Ecto neural progenitor cell (in vitro differentiated cells): ENCODE results near the gene SH3RF1.
"Not testable (repeated sequence)": the region's sequence is repeated elsewhere in the genome, so short reads cannot be mapped to it uniquely, and the experiment has no call there.

Source experiments
- DNase-seq: peaks from one replicate; pipeline ENCODE4 v3.0.0-alpha.2; 2018; ENCODE audit warnings: low spot score

SH3RF1 gene

DNA sequence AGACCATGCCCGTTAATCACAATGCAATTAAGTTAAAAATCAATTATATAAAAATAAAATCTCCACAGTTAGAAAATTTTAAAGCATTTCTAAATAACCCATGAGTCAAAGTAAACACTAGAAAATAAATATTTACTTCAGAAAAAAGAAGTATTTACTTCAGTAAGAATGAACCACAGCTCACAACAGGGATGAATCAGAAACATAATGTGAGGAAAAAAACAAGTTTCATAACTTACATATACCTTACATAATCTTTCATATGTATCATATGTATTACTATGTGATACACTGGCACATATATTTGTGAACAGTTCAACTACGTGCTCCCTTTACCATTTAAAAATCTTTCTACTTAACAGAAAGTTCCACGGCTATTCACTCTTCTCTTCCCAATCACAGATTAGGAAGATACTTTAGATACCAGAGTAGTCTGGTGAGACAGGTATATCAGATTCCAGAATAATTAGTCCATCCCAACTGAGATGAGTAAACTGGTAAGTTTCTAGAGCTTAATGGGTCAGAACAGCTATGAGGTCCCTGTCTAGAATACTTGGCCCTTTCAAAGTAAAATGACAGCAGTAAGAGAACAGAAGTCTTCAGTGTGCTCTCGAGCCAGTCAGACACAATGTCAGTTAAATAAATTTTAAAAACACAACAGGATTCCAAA is 70.3 kb downstream of the SH3RF1 start:
- DNase-seq = no peak

DNA sequence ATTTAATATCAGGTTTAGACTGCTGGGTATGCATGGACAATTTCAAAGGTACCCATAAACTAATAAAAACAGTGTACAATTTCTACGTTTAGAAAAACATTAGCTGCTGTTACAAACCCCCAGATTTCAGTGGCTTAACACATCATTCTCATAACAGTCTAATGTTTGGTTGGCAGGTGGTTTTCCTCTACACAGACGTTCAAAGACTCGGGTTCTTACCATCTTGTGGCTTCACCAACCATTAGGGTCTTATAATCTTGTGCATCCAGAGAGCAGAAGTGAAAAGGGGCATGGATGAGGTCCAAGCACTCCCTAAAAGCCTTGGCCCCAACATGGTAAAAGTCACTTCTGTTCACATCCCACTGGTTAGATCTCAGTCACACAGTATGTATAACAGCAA is 71.6 kb downstream of the SH3RF1 start:
- DNase-seq = no peak

DNA sequence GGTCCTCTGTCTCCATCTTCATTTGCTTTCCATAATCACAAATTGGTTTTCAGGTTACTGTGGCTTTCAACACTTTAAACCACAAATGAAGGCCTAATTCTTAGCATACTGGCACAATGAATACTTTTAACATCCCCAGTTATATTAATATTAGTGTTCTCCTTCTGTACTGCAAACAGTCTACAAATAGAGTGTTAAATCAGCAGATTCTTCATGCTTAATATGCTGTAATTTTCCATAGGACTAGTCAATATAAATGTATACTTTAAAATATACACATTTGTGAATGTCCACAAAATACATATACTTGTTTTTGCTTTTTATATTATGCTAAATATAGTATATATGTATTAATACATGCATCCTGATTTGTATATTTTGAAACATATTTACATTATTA is 72.6 kb downstream of the SH3RF1 start:
- DNase-seq = no peak

DNA sequence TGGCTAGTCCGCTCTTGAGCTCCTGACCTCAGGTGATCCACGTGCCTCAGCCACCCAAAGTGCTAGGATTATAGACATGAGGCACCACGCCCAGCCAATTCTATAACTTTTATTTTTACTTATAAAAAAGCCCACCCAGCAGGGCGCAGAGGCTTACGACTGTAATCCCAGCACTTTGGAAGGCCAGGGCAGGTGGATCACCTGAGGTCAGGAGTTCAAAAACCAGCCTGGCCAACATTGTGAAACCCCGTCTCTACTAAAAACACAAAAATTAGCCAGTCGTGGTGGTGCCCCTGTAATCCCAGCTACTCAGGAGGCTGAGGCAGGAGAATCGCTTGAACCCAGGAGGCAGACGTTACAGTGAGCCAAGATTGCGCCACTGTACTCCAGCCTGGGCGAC is 73.5 kb downstream of the SH3RF1 start:
- not testable (repeated sequence) for DNase-seq

DNA sequence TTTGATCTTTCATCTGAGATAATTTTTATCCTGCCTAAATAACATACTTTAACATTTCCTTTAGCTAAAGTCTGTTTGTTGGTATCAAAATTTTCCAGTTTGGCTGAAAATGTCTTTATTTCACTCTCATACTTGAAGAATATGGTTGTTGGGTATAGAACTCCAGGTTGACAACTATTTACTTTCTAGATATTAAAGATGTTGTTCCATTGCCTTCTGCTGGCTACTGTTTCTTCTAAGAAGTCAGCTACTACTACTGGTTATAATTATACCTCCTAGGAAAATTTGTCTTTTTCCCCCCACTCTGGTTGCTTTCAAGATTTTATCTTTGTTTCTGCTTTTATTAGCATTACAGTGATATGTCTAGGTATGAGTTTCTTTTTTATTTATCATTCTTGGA is 75.7 kb downstream of the SH3RF1 start:
- no peak for DNase-seq

DNA sequence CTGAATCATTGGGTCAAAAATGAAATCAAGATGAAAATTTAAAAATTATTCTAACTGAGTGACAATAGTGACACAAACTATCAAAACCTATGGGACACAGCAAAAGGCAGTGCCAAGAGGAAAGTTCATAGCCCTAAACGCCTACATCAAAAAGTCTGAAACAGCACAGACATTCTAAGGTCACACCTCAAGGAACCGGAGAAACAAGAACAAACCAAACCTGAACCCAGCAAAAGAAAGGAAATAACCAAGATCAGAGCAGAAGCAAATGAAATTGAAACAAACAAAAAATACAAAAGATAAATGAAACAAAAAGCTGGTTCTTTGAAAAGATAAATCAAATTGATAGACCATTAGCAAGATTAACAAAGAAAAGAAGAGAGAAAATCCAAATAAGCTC is 80.8 kb downstream of the SH3RF1 start:
- DNase-seq = not testable (repeated sequence)

DNA sequence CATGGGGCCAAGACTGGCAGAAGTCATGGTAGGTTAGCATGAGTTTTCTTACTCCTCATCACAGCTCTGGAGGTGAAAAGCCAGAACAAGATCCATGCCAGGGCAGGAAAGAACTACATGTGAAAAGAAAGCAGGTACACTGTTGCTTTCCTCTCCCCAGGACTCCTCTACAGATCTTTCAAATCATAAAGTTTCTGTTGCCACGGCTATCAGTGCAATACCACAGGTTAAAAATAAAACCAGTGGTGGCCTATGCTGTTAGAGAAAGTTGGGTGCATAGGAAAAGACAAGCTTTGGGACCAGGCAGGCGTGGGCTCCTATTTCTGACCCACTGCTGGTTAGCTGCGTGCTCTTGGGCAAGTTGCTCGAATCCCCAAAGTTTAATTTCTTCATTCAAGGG is 81.4 kb downstream of the SH3RF1 start:
- no peak for DNase-seq

DNA sequence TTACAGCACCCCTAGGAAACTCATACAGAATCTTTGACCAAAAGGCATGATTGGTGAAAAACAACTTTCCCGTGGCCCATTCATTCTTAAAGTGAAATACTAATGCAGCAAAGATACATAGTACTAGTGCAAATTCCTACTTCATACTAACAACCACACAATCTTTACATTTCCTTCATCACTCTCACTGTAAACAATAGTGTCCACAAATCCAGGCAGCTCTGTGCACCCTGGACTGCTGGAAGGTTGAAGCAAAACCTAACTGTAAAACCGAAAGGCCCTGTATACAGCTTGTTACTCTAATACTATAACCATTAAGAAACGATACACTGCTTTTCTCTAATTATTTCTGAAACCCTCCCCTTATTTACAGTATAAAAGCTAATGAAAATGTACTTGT is 82.6 kb downstream of the SH3RF1 start:
- no peak for DNase-seq

DNA sequence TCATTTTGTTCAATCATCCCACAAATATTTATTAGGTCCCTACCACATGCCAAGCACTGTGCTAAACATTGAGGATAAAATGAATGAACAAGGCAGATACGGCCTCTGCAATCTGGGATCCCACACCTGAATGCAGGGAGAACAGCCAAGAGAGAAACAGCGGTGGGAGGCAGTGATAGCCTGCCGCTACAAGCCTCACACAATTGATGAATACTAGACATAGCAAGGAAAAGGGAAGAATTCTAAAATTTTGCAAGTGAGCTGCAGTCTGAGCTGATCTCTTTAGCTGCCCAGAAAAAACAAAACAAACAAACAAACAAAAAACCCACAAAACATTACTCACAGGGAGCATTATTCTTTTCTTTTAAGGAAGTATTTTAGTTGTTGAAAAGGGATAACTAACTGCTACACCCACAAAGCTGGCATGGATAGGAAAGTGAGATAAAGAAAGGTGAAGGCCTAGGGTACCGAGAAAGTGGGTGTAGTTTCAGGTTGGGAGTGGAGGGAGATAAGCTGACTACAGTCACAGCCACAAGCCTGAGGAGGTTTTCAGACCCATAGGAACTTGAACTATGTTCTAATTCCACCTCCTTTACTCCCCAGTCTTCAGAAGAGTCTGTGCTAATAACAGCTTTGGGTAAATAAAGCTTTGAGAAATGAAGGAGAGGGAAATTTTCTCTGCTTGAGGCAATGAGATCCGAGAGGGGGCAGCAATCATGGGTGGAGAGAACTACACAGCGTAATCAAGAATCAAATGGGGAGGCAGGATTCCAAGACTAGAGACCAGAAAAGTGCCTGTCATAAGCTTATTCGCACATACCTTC is 85.4 kb downstream of the SH3RF1 start:
- no peak for DNase-seq

DNA sequence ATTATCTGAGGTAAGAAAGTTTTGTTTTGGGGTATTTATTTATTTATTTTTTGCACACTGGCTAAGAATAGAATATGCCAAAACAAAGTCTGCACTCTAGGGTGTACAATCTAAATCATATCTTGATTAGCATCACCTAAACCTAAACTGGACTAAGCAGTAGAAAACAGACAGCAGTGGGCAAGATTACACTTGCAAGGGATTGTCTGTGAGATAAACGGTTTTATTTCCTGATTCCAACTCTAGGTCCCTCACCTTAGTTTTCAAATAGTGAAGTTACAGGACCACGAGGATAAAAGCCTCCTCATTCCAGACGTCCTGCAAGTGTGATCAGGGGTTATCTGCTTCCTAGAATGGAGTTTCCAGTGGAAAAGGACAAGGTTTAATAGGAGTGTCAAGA is 86.1 kb downstream of the SH3RF1 start:
- DNase-seq = no peak

DNA sequence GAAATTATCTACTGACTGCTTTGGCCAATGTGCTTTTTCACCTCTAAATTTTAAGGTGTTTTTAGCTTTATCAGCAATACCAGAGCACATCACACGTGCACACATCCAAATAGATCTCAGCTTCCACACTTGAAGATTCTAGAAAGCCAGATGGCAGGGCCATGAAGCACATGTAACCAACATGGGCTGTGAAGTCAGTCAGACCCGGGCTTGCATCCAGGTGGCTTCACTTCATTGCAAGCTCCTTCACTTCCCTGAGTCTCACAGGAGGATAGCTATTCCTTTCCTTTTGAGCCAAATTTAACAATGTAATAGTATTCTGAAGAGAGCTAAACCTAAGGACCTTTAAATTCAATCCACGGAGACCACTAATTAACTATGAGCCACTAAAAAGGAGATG is 86.5 kb downstream of the SH3RF1 start:
- no peak for DNase-seq

DNA sequence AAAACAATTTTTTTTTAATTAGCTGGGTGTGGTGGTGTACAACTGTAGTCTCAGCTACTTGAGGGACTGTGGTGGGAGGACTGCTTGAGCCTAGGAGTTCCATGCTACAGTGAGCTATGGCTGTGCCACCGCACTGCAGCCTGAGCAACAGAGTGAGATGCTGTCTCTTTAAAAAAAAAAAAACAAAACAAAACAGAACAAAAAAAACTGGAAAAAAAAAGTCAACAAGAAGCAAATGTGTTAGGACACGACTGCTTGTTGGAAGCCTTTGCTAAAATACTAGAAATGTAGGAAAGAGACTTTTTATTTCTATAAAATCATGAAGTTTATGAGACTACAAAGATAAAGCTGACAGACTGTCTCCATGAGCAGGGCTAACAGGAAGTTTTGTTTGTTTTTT is 87.2 kb downstream of the SH3RF1 start:
- DNase-seq = no peak

DNA sequence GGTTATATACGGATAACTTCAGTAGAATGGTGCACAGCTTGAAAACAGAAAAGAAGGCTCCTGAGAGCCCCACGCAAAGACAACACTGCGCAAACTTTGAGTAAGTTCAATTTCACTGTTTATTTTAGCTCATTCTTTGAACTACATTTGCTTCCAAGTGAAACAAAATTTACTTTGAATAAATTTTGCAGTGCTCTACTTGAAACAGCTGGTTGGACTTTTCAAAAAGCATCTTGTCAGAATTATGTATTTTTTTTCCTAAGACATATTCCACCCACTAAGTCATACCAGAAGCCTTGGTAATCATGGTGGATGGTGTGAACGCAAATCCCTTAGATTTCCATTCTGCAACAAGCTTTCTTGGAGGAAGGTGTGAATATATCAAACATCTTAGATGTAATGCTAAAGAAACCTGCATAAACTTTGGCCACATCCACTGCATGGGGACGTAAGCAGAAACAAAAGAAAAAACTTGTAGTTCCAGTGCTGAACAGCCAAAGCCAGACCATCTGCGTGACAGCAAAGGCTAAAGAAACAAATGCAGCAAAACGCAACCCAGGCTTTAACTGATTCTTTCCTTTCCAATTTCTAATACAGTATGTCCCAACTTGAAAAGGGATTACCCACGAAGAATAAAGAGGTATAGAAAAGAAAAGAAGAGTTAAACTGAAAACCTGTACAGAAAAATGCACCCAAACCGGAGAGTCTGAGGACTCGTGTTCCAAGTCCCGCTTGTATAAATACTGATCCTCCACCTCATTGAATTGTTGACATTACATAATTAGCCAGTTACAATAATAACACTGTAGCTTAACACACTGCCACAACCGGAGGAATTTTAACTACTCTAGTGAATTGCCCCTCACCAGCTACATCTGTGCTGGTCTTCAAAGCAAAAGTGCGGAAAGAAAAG is 90.9 kb downstream of the SH3RF1 start:
- no peak for DNase-seq

DNA sequence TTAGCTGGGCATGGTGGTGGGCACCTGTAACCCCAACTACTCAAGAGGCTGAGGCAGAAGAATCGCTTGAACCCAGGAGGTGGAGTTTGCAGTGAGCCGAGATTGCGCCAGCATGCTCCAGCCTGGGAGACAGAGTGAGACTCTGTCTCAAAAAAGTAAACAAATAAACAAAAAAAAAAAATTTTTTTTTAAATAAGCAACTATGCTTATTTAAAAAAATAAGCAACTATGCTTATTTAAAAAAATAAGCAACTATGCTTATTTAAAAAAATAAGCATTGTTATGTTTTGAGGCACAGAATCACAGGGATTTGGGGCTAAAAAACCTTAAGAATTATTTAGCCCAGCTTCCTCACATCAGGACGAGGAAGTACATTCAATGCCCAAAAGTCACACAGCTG is 92.7 kb downstream of the SH3RF1 start:
- not testable (repeated sequence) for DNase-seq

DNA sequence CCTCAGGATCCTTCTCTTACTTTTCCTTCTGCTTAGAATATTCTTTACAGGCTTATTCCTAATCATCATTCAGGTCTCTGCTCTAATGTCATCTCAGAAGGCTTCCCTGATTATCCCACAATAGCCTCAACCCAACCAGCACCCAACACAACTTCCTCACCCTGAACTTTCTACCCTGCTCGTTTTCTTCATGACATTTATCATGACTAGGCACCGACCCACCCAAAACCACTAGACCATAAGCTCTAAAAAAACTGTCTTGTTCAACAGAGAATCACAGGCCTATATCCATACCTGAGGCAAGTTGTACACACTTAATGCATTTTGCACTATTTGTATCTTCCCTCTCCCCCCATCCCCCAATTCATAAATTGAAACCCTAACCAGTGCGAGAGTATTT is 95.3 kb downstream of the SH3RF1 start:
- no peak for DNase-seq

DNA sequence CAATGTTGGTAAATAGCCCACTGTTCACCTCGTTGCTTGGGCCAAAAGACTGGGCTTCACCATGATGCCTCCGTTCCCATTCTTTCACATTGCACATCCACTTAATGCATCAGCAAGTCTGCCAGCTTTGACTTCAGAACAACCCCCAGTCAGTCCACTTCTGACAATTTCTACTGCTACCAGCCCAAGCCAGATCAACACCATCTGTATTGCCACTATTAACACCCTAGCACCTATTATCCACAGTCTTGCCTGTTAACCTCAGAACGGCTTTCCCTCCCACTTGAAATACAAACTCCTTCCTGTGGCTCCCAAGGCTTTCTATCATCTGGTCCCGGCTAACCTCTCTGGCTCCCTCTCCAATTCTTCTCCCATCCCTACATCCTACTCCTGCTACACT is 95.7 kb downstream of the SH3RF1 start:
- no peak for DNase-seq

DNA sequence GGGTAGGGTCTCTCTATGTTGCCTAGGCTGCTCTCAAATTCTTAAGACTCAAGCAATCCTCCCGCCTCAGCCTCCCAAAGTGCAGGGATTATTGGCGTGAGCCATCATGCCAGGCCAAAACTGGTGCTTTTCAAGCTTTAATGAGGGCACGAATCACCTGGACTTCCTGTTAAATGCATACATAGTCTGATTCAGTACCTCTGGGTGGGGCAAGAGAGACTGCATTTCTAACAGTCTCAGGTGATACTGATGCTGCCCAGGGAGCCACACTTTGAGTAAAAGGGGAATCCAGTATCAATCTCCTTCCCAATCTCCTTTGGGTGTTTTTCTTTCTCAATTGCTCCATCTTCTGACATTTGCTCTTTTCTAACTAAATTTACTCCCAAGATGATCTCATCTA is 96.5 kb downstream of the SH3RF1 start:
- no peak for DNase-seq

DNA sequence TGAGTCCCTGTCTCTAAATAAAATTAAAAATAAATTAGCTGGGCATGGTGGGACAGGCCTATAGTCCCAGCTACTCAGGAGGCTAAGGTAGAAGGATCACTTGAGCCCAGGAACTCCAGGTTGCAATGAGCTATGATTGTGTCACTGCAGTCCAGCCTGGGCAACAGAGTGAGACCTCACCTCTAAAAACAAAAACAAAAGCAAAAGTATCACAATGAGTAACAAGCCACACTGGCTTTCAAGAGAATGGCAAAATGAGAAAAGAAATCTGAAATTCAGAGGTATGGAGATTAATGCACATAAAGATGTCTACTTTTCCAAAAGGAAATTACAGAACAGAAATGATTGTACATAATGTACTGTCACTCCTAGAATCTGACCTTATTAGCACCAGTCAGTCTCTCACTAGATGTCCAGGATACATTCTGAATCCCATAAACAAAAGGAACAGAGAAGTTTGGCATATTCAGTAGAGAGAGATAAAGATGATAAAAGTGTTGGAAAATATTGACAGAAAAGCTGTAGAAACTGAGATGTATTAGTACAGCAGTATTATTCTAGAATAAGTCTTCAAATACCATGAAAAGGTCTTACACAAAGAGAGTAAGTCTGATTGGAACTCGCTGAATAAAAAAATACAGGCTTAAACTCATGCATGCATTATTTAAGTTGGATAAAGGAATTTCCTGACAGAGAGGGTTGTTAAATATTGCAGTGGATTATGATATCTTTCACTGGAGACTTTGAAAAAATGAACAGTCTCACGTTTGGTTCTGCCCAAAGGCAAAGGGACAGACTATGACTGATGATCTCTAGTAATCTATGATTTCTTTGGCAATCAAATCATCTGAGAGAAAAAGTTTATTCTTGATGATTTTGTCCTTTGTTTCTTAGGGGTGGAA is 102.5 kb downstream of the SH3RF1 start:
- DNase-seq = no peak

DNA sequence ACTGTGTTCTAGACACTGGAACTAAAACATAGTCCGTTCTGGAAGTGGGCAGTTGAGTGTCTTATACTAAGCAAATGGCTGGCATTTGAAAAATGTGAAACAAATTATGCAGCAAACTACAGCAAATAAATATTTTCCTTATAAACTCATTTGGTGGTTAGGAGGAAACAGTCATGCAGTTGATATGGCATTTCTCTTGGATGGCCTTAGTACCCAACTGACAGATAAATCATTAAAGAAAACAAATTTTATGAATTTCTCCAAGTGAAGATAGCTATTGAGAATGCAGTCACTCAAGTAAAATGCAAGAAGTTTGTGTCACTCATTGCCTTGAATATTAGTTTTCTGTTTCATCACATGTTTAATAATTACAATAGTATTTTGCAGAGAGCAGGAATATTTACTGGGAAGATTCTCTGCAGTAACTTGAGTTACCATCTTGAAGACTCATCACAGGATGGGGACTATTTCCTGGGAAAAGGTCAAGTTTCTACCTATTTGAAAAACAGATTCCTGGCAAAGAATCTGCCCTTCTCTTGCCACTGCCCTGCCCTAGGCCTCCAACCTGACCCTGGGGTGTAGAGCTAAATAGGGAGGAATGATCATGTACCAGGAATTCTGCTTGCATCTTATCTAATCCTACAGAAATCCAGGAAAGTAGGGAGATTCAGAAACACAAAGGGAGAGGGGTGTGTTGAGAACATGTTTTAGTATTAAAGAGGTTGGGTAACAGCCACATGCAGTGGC is 105.9 kb downstream of the SH3RF1 start:
- no peak for DNase-seq

DNA sequence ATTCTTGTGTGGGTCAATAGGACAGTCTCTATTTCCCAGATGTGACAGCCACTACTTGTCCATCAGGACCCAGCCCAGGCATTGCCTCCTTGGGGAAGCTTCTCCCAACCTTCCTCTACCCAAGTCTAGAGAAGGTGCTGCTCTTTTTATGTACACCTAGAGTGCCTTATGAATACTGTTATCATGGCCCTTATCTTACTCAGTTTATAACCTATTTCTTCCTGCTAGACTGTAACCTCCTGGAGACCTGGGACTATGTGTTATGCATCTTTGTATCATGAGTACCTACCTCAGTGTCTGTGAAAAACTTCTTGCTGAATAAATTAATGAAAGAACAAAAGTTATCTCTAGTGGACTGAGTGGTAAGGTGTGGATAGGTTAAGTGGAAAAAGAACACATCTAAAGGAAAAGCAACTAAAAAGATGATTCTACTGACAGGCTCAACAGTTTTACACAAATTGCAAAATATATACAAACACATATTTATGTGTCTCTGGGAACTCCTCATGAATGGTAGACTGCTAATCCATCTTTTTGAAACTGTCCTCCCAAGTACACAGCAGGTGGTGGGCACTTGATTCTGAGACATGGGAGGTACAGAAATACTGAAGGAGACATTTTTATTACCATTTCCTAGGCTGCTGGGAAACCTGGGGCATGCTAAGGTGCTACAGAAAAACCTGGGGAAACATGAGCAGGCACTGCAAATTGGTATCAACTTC is 106.6 kb downstream of the SH3RF1 start:
- no peak for DNase-seq
